Stimulated activated CD8-positive, alpha-beta memory T cell treated with anti-CD3 and anti-CD28 coated beads, Interleukin-4, amount 100 ng/mL, for 4 hours (primary cell): ENCODE results near the gene OSBP2.
A peak's percentile ranks its signal among the peaks of the same experiment; 100 is the strongest.

Experiments
- DNase-seq, 2 donors: peaks; one replicate each; pipeline ENCODE4 v3.0.0-alpha.2; 2020; ENCODE audit warnings: low read depth in 2 of 2, low spot score in 1 of 2

Gene OSBP2

GRCh38 chr22:30892731-30893221, 198.1 kb downstream of the OSBP2 start:
- DNase-seq: no peak

GRCh38 chr22:30893434-30894370, 199.0 kb downstream of the OSBP2 start:
- DNase-seq: no peak

GRCh38 chr22:30894371-30894740, 199.7 kb downstream of the OSBP2 start:
- DNase-seq: no peak

- DNase-seq: no peak
Measured at GRCh38 chr22:30902496-30903357, 208.1 kb downstream of the OSBP2 start.

GRCh38 chr22:30903876-30904460, 209.3 kb downstream of the OSBP2 start:
- DNase-seq: no peak

- DNase-seq: no peak
Measured at GRCh38 chr22:30905696-30906341, 211.1 kb downstream of the OSBP2 start.

- no peak for DNase-seq
Measured at GRCh38 chr22:30906411-30906810, 211.7 kb downstream of the OSBP2 start.

GRCh38 chr22:30906946-30907345, 212.3 kb downstream of the OSBP2 start:
- no peak for DNase-seq

- no peak for DNase-seq
Measured at GRCh38 chr22:30908051-30908461, 213.4 kb downstream of the OSBP2 start.

- DNase-seq: no peak
Measured at GRCh38 chr22:30909306-30909705, 214.6 kb downstream of the OSBP2 start.

GRCh38 chr22:30910358-30910757, 215.7 kb downstream of the OSBP2 start:
- no peak for DNase-seq

- DNase-seq: no peak
Measured at GRCh38 chr22:30918761-30919160, 224.1 kb downstream of the OSBP2 start.

- DNase-seq: no peak
Measured at GRCh38 chr22:30919973-30920372, 225.3 kb downstream of the OSBP2 start.

GRCh38 chr22:30920407-30920806, 225.7 kb downstream of the OSBP2 start:
- DNase-seq: peak; percentile 67 to 81

- no peak for DNase-seq
Measured at GRCh38 chr22:30921108-30921507, 226.4 kb downstream of the OSBP2 start.

GRCh38 chr22:30922151-30922611, 227.5 kb downstream of the OSBP2 start:
- DNase-seq: peak; percentile 67 to 69

GRCh38 chr22:30923168-30923900, 228.7 kb downstream of the OSBP2 start:
- DNase-seq: no peak

- no peak for DNase-seq
Measured at GRCh38 chr22:30925667-30926066, 231.0 kb downstream of the OSBP2 start.

GRCh38 chr22:30926706-30927105, 232.0 kb downstream of the OSBP2 start:
- DNase-seq: no peak

GRCh38 chr22:30927806-30928205, 233.1 kb downstream of the OSBP2 start:
- no peak for DNase-seq
